AG04450 (cell line): Measurements from ENCODE around the gene TRIO. TPM values are rescaled to one million over a fixed set of nuclear protein-coding genes. Genes with fewer than 3 reads are reported as not detected.
A peak's percentile ranks its signal among the peaks of the same experiment; 100 is the strongest.

Source experiments
- CTCF ChIA-PET: fragments of 300-600, 350-600 bp; formaldehyde crosslinking; extraction: SDS; loops from one replicate; lab custom pipeline; 2022; ENCODE audit warnings: antibody characterized with exemption, inconsistent platforms; lab: Charles Lee
- POLR2A ChIA-PET: fragments of 350-600 bp; formaldehyde crosslinking; extraction: SDS; loops from one replicate; lab custom pipeline; 2021; ENCODE audit warnings: antibody characterized with exemption, inconsistent platforms; lab: Yijun Ruan, JAX
- DNase-seq: peaks from one replicate; pipeline ENCODE4 v3.0.0-alpha.2; 2011; ENCODE audit warnings: low read depth, low spot score
- H3K27ac ChIP-seq: one replicate; pipeline ENCODE4 v1.5.1; 2012; ENCODE audit warnings: low read depth, low read length, control low read depth
- H3K27me3 ChIP-seq: one replicate; pipeline ENCODE4 v1.6.0; 2012; ENCODE audit warnings: low read length; ENCODE audit not compliant: control insufficient read depth, insufficient read depth
- H3K4me3 ChIP-seq: 2 replicates; pipeline ENCODE4 v1.5.1; 2011; ENCODE audit warnings: mild to moderate bottlenecking, low read depth, low read length, control low read depth
- H3K9me3 ChIP-seq: 2 replicates; pipeline ENCODE4 v1.5.1; 2012; ENCODE audit warnings: low read length; ENCODE audit not compliant: control insufficient read depth, insufficient read depth
- polyA plus RNA-seq: library from polyadenylated mRNA; depleted of rRNA; stranded (reverse); fragments of >200 nt; gene quantifications from 2 replicates; pipeline ENCODE4 v1.2.3, GENCODE V29; 2011
- TF ChIP-seq, protein P1 (sequence below): IDR thresholded peaks from 2 replicates; pipeline ENCODE4 v1.5.1; 2011; ENCODE audit warnings: low read depth, low read length, control low read depth, inconsistent platforms

Gene TRIO
- polyA plus RNA-seq, 1 experiment, result 268 TPM

DNA sequence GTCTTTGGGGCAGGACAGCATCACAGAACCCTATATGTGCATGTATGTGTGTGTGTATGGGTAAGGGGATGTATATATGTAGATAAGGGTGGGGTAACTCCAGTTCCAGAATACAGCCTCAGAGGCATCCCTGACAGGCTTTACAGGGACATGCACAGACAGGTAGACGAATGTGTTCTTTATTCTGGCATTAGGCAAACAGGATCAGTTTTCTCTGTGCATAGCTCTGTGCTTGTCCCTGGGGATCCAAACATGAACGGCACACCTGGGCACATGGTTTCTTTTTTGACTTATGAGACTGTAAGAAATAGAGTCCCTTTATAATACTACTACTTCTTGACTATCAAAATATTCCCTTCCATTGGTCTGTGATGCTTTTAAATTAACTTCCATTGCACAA, 120.6 kb downstream of the TRIO start:
- TF ChIP-seq, protein P1, sequence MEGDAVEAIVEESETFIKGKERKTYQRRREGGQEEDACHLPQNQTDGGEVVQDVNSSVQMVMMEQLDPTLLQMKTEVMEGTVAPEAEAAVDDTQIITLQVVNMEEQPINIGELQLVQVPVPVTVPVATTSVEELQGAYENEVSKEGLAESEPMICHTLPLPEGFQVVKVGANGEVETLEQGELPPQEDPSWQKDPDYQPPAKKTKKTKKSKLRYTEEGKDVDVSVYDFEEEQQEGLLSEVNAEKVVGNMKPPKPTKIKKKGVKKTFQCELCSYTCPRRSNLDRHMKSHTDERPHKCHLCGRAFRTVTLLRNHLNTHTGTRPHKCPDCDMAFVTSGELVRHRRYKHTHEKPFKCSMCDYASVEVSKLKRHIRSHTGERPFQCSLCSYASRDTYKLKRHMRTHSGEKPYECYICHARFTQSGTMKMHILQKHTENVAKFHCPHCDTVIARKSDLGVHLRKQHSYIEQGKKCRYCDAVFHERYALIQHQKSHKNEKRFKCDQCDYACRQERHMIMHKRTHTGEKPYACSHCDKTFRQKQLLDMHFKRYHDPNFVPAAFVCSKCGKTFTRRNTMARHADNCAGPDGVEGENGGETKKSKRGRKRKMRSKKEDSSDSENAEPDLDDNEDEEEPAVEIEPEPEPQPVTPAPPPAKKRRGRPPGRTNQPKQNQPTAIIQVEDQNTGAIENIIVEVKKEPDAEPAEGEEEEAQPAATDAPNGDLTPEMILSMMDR, result no peak
- no peak overlapping the region for H3K4me3 ChIP-seq
- H3K27me3 ChIP-seq, result no peaks in the 10 kb centered on the region
- peak overlapping the region; percentile 34 for H3K27ac ChIP-seq
- no peaks in the 10 kb centered on the region for H3K9me3 ChIP-seq
- DNase-seq, result no peak
- CTCF ChIA-PET, result no interaction called here
- POLR2A ChIA-PET, result no interaction called here

DNA sequence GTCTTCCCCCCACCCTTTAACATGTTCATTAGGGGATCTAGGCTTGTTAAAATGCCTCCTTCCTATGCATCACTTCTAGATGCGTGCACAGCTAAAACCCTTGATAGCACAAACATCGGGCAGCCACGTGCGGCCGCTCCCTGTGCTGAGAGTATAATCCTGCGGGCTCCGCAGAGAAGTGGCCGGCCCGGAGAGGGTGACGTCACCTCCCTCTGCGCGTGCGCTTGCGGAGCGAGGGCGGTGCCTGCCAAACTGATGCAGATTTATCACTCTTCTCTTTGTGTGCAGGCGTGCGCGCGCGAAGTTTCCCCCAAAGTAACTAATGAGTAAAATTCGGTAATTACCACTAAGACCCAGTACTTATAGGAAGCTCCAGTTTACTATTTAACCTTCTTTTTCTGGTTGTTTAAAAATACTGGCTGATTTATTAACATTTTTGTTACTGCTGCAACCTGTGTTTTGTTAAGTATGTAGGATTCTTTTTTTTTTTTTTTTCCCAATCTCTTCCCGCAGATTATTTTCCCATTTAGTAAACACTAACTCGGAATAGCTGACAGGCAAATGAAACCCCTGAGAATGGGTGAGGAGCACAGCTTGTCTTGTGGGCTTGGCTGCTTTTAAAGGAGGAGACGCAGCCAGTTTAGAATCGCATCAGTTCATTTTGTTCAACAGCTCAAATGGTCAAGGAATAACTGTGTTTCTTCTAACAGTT, 121.6 kb downstream of the TRIO start:
- no peaks in the 10 kb centered on the region for H3K27me3 ChIP-seq
- TF ChIP-seq, protein P1, result no peak
- peak; percentile 83 for DNase-seq
- CTCF ChIA-PET, result interaction anchor here (0.7 to 0.8 kb wide), 2 partner anchors 16 to 95 kb away, joined by 3 to 7 read pairs; no protein-coding TSS in a partner anchor
- POLR2A ChIA-PET, result interaction anchor here (0.6 to 2.0 kb wide), 8 partner anchors 40 to 270 kb away, joined by 3 to 8 read pairs (median 4); partner anchors contain the start of gene TRIO
- H3K27ac ChIP-seq, result peak overlapping the region; percentile 93
- H3K9me3 ChIP-seq, result no peaks in the 10 kb centered on the region
- H3K4me3 ChIP-seq, result peak overlapping the region; percentile 31

DNA sequence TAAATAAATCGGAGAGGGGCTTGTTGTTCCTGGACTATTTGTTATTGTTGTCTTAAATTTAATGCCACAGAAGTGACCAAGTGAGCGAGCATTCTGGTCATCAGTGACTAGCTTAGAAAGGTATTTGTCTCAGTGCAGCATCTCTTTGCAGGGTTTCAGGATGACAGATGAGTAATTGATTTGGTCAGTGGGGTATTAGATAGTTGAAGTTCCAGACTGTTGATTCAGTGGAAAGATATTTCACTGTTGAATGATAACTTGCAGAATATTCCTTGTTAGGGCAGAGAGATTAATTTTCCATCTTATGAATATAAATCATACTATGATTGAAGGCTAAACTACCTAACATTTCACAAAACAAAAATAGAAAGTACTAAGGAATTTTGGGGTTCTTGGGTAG, 122.4 kb downstream of the TRIO start:
- ChIA-PET CTCF (no interaction called here), POLR2A (interaction anchor here (0.6 to 2.0 kb wide), 9 partner anchors 41 to 271 kb away, joined by 3 to 8 read pairs (median 5); partner anchors contain the start of gene TRIO)
- no peak overlapping the region for H3K4me3 ChIP-seq
- H3K27ac ChIP-seq, result peak overlapping the region; percentile 65
- no peaks in the 10 kb centered on the region for H3K27me3 ChIP-seq
- peak; percentile 78 for DNase-seq
- no peaks in the 10 kb centered on the region for H3K9me3 ChIP-seq
- TF ChIP-seq, protein P1, result no peak

DNA sequence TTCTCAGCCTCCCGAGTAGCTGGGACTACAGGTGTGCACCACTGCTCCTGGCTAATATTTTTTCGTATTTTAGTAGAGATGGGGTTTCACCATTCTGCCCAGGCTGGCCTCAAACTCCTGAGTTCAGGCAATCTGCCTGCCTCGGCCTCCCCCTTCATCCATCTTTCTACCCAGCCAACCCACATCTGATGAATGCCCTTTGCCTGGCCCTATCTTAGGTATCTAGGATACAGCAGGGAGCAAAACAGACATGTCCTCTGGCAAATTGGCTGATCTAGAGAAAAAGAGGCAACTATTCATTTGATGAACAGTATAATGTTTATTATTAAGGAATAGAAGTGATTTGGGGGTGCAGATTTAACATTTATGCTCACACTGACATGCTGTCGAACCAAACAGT, 123.0 kb downstream of the TRIO start:
- peak overlapping the region; percentile 65 for H3K27ac ChIP-seq
- ChIA-PET CTCF (no interaction called here), POLR2A (interaction anchor here (0.6 to 2.0 kb wide), 4 partner anchors 58 to 110 kb away, joined by 3 to 7 read pairs (median 5); no protein-coding TSS in a partner anchor)
- H3K4me3 ChIP-seq, result no peak overlapping the region
- H3K27me3 ChIP-seq, result no peaks in the 10 kb centered on the region
- TF ChIP-seq, protein P1, result no peak
- H3K9me3 ChIP-seq, result no peaks in the 10 kb centered on the region
- DNase-seq, result no peak

DNA sequence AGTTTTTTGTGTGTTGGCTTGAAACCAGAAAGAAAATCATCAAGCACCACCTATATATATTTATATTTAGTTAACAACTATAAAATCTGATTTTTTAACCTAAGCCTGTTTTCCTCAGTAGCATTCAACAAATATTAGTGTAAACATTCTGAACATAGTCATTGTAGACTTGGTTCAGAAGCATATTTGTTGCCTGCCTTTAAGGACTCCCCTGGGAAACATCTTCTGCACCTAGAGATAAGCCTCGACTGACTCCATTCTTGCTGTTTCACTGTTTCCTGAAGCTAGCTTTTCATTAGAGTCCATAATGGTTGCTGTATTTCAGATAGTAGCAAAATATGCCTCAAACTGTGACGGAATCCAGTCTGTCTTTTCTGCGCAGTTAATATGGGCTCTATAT, 123.5 kb downstream of the TRIO start:
- Histone ChIP-seq H3K27me3 (no peaks in the 10 kb centered on the region), H3K4me3 (no peak overlapping the region), H3K27ac (peak overlapping the region; percentile 58), H3K9me3 (no peaks in the 10 kb centered on the region)
- POLR2A ChIA-PET, result no interaction called here
- TF ChIP-seq, protein P1, result no peak
- CTCF ChIA-PET, result no interaction called here
- no peak for DNase-seq
